Measurements from ENCODE around the gene ZNF618. TPM values are rescaled to one million over a fixed set of nuclear protein-coding genes. Genes with fewer than 3 reads are reported as not detected.

Gene ZNF618
- total RNA-seq, 2 experiments from 2014 or later: 0.22 to 0.27 TPM

DNA sequence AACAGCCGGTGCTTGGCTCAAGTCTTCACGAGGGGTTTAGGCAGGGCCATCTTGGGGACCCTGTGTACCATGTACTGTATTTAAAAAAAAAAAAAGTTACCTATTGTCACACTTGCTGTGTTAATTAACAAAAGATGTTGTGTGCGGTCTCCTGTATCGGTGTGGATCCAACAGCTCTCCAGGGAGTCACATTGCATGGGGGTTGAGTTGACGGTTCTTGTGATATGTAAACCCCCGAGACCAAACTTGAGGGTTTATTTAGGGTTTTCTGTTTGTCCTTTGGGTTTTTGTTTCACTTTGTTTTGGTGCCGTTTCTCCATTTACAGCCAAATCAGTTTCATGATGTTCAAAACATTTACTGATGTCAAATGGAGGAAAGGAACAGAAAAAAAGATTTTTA, 179.8 kb downstream of the ZNF618 start:
- TF ChIP-seq, protein P1, sequence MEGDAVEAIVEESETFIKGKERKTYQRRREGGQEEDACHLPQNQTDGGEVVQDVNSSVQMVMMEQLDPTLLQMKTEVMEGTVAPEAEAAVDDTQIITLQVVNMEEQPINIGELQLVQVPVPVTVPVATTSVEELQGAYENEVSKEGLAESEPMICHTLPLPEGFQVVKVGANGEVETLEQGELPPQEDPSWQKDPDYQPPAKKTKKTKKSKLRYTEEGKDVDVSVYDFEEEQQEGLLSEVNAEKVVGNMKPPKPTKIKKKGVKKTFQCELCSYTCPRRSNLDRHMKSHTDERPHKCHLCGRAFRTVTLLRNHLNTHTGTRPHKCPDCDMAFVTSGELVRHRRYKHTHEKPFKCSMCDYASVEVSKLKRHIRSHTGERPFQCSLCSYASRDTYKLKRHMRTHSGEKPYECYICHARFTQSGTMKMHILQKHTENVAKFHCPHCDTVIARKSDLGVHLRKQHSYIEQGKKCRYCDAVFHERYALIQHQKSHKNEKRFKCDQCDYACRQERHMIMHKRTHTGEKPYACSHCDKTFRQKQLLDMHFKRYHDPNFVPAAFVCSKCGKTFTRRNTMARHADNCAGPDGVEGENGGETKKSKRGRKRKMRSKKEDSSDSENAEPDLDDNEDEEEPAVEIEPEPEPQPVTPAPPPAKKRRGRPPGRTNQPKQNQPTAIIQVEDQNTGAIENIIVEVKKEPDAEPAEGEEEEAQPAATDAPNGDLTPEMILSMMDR (IDR thresholded peaks at IDR 0.05): no peak
- ATAC-seq (no peak), DNase-seq (no peak)
- Mint-ChIP-seq H3K9me3 (no peaks in the 10 kb centered on the region), H3K27me3 (no peaks in the 10 kb centered on the region), H3K27ac (no peak overlapping the region), H3K4me3 (no peak overlapping the region), H3K36me3 (ENCODE audit: low read depth) (no peaks in the 10 kb centered on the region), H3K4me1 (ENCODE audit: low read depth) (no peaks in the 10 kb centered on the region)
- ChIA-PET CTCF (no interaction called here), POLR2A (no interaction called here)
- intact Hi-C loops (cut with micrococcal nuclease): no loop called here

GRCh38 chr9:114056527-114056926, 180.4 kb downstream of the ZNF618 start:
- H3K36me3 Mint-ChIP-seq (ENCODE audit: low read depth): no peaks in the 10 kb centered on the region
- peaks cover under 1% of the 10 kb centered on the region for H3K27me3 Mint-ChIP-seq
- POLR2A ChIA-PET: no interaction called here
- TF ChIP-seq, protein P1 (IDR thresholded peaks at IDR 0.05): no peak
- intact Hi-C loops (cut with micrococcal nuclease): no loop called here
- no peaks in the 10 kb centered on the region for H3K9me3 Mint-ChIP-seq
- no peak overlapping the region for H3K27ac Mint-ChIP-seq
- no peaks in the 10 kb centered on the region for H3K4me1 Mint-ChIP-seq (ENCODE audit: low read depth)
- DNase-seq (no peak), ATAC-seq (no peak)
- CTCF ChIA-PET: no interaction called here
- H3K4me3 Mint-ChIP-seq: no peak overlapping the region

- H3K4me1 Mint-ChIP-seq (ENCODE audit: low read depth): no peaks in the 10 kb centered on the region
Measured at GRCh38 chr9:114057161-114057885, 181.2 kb downstream of the ZNF618 start.

DNA sequence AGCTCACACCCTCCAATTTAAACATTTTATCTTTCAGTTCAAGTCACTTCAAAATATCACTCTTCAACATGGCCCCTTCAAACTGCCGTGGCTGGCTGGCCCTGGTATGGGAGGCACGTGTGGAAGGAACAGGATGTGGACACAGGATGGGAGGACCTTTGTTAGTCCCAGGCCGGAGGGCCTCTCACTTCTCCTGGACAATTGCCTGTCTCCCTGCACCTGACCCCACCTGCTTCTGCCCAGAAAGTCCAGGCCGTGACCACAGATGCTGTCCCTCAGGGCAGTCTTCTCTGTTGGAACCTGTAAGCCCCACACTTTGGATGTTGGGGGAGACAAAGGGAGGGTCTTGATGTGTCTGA, 182.6 kb downstream of the ZNF618 start:
- CTCF ChIA-PET: interaction anchor here (0.9 to 1.5 kb wide), 3 partner anchors 24 to 96 kb away, joined by 3 to 6 read pairs (median 3); no protein-coding TSS in a partner anchor
- no peaks in the 10 kb centered on the region for H3K9me3 Mint-ChIP-seq
- H3K4me1 Mint-ChIP-seq (ENCODE audit: low read depth): no peaks in the 10 kb centered on the region
- DNase-seq: no peak
- H3K27ac Mint-ChIP-seq: no peak overlapping the region
- TF ChIP-seq, protein P1 (IDR thresholded peaks at IDR 0.05): no peak
- POLR2A ChIA-PET: no interaction called here
- H3K27me3 Mint-ChIP-seq: peaks cover 10% of the 10 kb centered on the region
- intact Hi-C loops (cut with micrococcal nuclease): no loop called here
- no peak overlapping the region for H3K4me3 Mint-ChIP-seq
- no peaks in the 10 kb centered on the region for H3K36me3 Mint-ChIP-seq (ENCODE audit: low read depth)
- no peak for ATAC-seq

More at GRCh38 chr9:114057161-114057885, 181.2 kb downstream of the ZNF618 start:
- no peaks in the 10 kb centered on the region for H3K9me3 Mint-ChIP-seq
- no peak overlapping the region for H3K27ac Mint-ChIP-seq
- intact Hi-C loops (cut with micrococcal nuclease): no loop called here
- H3K36me3 Mint-ChIP-seq (ENCODE audit: low read depth): no peaks in the 10 kb centered on the region
- TF ChIP-seq, protein P1 (IDR thresholded peaks at IDR 0.05): no peak
- DNase-seq: no peak
- no peak for ATAC-seq
- no peak overlapping the region for H3K4me3 Mint-ChIP-seq
- ChIA-PET POLR2A (no interaction called here), CTCF (interaction anchor here (0.7 to 1.5 kb wide), 2 partner anchors 18 to 25 kb away, joined by 3 to 6 read pairs; no protein-coding TSS in a partner anchor)
- H3K27me3 Mint-ChIP-seq: peaks cover 7% of the 10 kb centered on the region

DNA sequence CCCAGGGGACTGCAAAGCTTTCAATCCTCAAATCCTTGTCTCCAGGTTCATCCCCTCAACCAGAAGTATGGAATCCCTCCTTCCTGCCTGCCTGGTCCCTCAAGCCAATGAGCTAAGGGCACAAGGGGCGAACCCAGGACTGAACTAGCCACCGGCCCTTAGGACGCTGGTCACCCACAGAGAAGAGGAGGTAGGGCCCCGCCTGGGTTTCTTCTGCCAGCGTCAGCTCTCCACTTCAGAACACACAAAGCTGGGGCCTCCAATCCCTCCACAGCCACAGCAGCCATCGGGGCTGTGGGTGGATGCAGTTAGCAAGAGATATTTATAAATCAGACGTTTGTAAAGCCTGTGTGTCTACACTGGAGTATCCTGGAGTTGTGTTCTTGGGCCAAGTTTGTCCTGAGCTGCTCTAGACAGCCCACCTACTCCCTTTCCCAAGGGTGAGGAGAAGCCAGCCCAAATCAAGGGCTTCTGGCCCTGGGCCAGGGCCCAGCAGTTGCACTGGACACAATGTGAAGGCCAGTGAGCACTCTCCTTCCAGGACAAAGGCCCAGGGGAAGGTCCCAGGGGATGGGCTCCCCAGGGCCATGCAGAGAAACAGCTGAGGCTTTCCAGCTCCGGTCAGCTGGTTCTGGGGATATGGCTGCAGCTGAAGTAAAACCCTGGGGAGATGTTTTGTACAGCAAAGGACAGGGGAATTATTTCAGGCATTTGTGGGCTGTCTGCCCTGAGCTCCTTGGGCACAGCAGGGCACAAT, 183.1 kb downstream of the ZNF618 start:
- ChIA-PET CTCF (interaction anchor here (1.1 to 1.5 kb wide), 2 partner anchors 23 to 97 kb away, joined by 3 to 6 read pairs; no protein-coding TSS in a partner anchor), POLR2A (no interaction called here)
- intact Hi-C loops (cut with micrococcal nuclease): no loop called here
- no peaks in the 10 kb centered on the region for H3K9me3 Mint-ChIP-seq
- no peak for ATAC-seq
- no peaks in the 10 kb centered on the region for H3K36me3 Mint-ChIP-seq (ENCODE audit: low read depth)
- H3K27me3 Mint-ChIP-seq: peaks cover 13% of the 10 kb centered on the region
- no peak for DNase-seq
- no peak overlapping the region for H3K27ac Mint-ChIP-seq
- H3K4me1 Mint-ChIP-seq (ENCODE audit: low read depth): no peaks in the 10 kb centered on the region
- TF ChIP-seq, protein P1 (IDR thresholded peaks at IDR 0.05): no peak
- no peak overlapping the region for H3K4me3 Mint-ChIP-seq
